ENCODE data around the gene SEPTIN12.
A peak's percentile ranks its signal among the peaks of the same experiment; 100 is the strongest.

Gene SEPTIN12

DNA sequence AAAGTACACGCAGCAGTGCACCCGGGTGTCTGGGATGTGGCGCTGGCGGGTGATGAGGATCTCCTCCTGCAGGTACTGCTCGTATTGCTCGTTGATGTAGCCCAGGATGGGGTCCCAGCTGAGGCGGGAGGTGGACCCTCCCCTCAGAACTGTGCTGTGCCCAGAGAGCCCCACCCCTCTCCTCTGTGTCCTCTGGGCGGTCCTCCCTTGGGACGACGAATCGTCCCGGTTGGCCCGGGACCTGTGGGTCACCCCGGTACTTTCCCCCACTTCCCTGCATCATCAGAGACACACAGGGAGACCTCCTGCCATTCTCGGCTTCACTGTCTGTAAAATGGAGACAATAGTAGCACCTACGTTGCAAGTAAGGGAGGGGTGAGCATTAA is 4.2 kb downstream of the SEPTIN12 start:
- no peak for DNase-seq

GRCh38 chr16:4783251-4783950 is 4.7 kb downstream of the SEPTIN12 start:
- DNase-seq, result no peak

DNA sequence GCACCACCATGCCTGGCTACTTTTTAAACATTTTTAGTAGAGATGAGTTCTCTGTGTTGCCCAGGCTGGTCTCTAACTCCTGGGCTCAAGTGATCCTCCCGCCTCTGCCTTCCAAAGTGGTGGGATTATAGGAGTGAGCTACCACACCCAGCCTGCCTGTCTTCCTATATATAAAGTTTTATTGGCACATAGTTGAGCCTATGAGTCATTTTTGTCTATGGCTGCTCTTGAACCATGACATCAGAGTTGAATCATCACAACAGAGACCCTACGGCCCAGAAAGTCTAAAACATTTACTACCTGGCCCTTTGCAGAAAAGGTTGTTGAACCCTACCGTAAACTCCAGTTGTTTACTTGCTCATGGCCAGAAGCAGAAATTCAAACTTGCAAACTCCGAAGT is 7.9 kb downstream of the SEPTIN12 start:
- no peak for DNase-seq

GRCh38 chr16:4778050-4778392 is 10.1 kb downstream of the SEPTIN12 start:
- DNase-seq, result no peak

DNA sequence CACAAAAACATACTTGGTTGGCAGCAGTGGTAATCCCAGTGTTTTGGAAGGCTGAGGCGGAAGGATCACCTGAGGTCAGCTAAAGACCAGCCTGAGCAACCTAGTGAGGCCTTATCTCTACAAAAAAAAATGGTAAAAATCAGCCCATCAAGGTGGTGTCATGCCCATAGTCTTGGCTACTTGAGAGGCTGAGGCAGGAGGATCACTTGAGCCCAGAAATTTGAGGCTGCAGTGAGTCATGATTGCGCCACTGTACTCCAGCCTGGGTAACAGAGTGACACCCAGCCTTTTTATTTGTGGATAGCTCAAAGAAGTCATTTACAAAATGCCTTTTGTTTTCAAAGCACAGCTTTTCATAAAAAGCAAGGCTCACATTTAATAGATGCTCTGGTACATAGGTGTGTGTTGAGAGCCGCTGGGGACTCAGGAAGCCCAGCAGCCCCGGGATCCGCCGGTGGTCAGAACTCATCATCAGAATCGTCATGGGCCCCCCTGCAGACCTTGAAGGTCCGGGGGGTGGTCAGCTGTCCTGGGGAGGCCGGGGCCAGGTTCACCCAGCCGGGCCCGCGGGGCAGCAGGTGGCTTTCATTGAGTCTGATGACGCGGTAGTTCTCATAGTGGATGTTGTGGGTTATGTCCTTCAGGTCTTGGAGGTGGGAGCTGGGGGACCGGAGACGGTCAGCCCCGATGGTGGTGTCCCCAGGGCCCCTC is 10.7 kb downstream of the SEPTIN12 start:
- no peak for DNase-seq

DNA sequence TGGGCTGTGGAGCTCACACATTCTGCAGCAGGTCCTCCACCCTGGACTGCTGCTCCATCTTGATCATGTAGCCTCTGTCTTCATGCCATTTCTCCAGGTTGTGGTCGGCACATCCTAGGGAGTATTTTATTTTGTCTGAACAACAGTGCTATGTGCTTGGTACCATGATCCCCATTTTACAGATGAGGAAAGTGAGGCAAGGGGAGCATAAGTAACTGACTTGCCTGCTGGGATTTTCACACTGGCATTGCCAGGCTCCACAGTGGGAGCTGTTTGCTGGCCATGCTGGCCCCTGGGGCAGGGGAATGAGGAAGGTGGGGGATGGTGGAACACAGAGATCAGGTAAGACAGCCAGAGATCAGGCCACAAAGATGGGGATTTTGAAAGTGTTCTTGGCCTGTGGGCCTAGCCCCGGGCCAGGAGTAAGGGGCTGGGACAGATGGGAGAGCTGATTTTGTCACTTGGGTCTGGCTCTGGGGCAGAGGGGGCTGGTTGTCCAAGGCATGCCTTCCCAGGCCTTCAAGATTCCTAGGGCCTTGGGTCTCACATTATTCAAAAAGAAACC is 11.9 kb downstream of the SEPTIN12 start:
- no peak for DNase-seq

DNA sequence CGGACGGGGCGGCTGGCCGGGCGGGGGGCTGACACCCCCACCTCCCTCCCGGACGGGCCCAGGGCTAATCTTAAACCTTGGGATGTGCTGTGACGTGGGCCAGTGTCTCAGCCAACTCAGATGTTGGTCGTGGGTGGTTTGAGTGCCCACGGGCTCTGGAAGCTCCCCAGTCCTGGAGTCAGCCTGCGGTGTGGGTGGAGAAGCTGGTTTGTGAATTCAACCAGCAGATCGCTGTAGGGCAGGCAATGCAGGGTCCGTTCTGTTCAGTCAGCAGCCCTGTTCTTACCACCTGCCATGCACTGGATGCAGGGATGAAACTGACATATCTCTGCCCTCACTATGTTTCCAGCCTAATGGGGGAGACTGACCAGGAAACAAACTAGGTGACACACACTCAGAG is 13.1 kb downstream of the SEPTIN12 start:
- DNase-seq, result no peak

- DNase-seq, result no peak
These were observed 15.8 kb downstream of the SEPTIN12 start for GRCh38 chr16:4772351-4772750.

GRCh38 chr16:4771646-4772045 is 16.5 kb downstream of the SEPTIN12 start:
- DNase-seq, result no peak

- DNase-seq, result no peak
These were observed 18.9 kb downstream of the SEPTIN12 start for GRCh38 chr16:4769306-4769638.

- peak; percentile 90 for DNase-seq
These were observed 19.4 kb downstream of the SEPTIN12 start for GRCh38 chr16:4768549-4769305.

GRCh38 chr16:4767872-4768548 is 20.1 kb downstream of the SEPTIN12 start:
- no peak for DNase-seq

DNA sequence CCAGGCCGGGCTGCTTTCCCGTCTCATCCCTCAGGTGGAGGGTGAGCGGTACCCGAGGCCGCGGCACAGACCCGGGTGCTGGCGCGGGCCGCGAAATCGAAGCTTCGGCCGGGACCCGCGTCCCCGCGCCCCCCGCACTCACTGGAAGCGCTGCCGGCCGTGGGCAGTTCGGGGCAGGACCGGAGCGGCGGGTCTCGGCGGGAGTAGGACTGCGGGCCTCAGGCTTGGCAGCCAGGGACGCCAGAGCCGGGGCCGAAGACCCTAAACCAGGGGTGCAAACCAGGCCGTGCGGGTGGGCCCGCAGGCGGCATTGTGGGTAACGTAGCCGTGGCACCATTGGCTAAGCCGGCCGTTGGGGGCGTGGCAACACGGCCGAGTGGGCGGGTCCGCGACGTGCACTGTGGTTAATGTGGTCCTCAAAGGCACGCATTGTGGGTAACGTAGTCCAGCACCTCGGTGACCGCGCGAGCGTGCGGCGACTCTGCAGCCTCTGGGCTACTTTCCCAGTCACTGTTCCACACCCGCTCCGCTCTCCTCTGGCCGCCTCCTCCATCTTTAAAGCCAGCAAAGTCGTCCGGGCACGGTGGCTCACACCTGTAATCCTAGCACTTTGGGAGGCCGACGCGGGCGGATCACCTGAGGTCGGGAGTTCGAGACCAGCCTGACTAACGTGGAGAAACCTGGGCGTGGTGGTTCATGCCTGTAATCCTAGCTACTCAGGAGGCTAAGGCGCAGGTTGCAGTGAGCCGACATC is 21.1 kb downstream of the SEPTIN12 start, which contains the start of gene ZNF500:
ZNF500 (minus strand) TSS at position 288 of the 754 bp plus-strand sequence. CDS start 1,184 bp downstream, outside the sequence.
- peak; percentile 97 for DNase-seq

GRCh38 chr16:4765511-4766474 is 22.4 kb downstream of the SEPTIN12 start:
- no peak for DNase-seq

DNA sequence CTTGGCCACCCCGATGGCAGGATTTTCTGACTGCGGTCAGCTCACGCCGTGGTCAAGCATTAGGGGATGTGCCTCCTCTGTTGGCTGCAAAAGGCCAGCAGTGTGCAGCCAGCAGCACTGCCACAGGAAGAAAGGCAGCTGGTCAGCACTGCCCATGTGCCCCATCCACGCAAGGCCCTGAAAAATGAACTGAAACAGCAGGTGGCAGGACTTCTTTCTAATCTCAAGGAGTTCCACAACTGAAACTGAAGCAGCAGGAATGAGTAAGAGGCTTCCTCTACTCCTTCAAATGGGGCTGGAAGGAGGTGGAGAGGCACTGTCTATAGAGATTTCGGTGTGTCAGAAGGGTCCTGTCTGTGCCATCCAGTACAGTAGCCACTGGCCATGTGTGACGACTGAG is 24.4 kb downstream of the SEPTIN12 start:
- DNase-seq, result no peak

- no peak for DNase-seq
These were observed 25.9 kb downstream of the SEPTIN12 start for GRCh38 chr16:4762205-4762604.

DNA sequence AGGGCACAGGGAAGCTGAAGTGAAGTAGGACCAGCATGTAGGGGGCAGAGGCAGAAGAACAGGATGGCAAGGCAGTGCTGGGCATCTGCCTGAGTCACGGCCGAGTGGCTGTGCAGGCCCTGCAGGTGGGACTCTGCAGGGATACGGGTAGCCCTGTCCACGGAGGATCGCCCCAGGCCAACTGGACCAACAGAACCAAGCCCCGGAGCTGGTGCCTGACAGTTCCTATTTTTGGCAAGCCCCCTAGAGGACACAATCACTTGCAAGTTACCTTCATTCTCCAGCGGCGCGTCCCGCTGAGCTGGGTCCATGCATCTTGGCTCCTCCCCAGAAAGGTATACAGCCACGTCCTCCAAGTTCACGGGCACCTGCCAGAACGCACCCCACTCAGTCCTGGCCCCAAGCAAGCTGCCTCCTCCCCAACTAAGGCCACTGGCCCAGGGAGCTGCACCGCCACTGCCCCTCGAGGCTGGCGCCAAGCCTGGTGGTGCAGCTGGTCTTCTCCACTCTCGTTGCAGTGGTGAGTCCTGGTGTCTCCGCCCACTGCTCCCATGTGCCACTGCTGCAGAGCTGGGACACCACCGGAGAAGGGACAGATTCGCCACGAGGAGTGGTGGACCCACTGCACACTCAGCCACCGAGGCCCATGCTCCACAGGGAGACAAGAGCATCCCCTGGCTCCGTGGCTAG is 27.8 kb downstream of the SEPTIN12 start:
- no peak for DNase-seq

GRCh38 chr16:4755687-4756086 is 32.5 kb downstream of the SEPTIN12 start:
- DNase-seq, result no peak

- DNase-seq, result no peak
These were observed 33.3 kb downstream of the SEPTIN12 start for GRCh38 chr16:4754865-4755264.

DNA sequence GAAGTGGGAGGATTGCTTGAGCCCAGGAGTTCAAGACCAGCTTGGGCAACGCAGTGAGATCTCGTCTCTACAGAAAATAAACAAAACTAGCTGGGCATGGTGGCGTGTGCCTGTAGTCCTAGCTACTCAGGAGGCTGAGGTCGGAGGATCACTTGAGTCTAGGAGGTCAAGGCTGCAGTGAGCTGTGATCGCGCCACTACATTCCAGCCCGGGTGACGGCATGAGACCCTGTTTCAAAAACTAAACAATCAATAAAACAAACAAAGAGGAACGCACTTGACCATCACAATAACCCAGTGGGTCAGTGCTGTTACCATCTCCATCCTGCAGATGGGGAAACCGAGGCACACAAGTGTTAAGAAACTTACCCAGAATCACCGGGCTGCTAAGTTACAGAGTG is 34.9 kb downstream of the SEPTIN12 start:
- no peak for DNase-seq

Data from CD4-positive, alpha-beta T cell treated with Interleukin-10 for 1 hour (primary cell).